Uterus (tissue), 4 donors: ENCODE measurements around the gene SSX5. TPM values are rescaled to one million over a fixed set of nuclear protein-coding genes. Genes with fewer than 3 reads are reported as not detected.
"Not testable (repeated sequence)": the region's sequence is repeated elsewhere in the genome, so short reads cannot be mapped to it uniquely, and the experiment has no call there.

Experiments
- DNase-seq, 2 donors: peaks; one replicate each; pipeline ENCODE4 v3.0.0-alpha.2; 2019 to 2020
- H3K27ac ChIP-seq, 2 donors: fragments of 200-600 bp; sonication (generic); 1 replicate in 1 of 2; 2 replicates in 1 of 2; pipeline ENCODE4 v1.5.1; 2016 to 2018
- H3K27me3 ChIP-seq, 2 donors: fragments of 200-600 bp; sonication (generic); one replicate each; pipeline ENCODE4 v1.5.1; 2018 to 2019; ENCODE audit warnings: control low read depth in 1 of 2
- H3K36me3 ChIP-seq, 2 donors: fragments of 200-600 bp; sonication (generic); one replicate each; pipeline ENCODE4 v1.5.1; 2019; ENCODE audit warnings: control low read depth in 1 of 2
- H3K4me1 ChIP-seq, 2 donors: fragments of 200-600 bp; sonication (generic); one replicate each; pipeline ENCODE4 v1.5.1; 2018 to 2019; ENCODE audit warnings: control low read depth in 1 of 2
- H3K4me3 ChIP-seq, 2 donors: fragments of 200-600 bp; sonication (generic); 1 replicate in 1 of 2; 2 replicates in 1 of 2; pipeline ENCODE4 v1.5.1; 2018 to 2019; ENCODE audit warnings: mild to moderate bottlenecking in 1 of 2
- H3K9me3 ChIP-seq, 2 donors: fragments of 200-600 bp; sonication (generic); one replicate each; pipeline ENCODE4 v1.5.1; 2019; ENCODE audit warnings: control low read depth in 1 of 2
- POLR2A ChIP-seq, 2 donors: fragments of 450-650 bp; IDR thresholded peaks; one replicate each; pipeline ENCODE4 v1.6.1; 2016; ENCODE audit warnings: antibody characterized with exemption in 2 of 2, mild to moderate bottlenecking in 1 of 2, moderate library complexity in 1 of 2
- intact Hi-C: fragments of 100-400 bp; cut with DNase I; formaldehyde crosslinking; loops from one replicate; pipeline ENCODE4 v1.15.1; 2023; ENCODE audit warnings: low total_unique reads
- total RNA-seq, 4 donors: library from RNA; depleted of rRNA in 3 of 4; stranded (reverse); fragments of >200 nt in 3 of 4; gene quantifications; one replicate each; pipeline versions ENCODE4 v1.1.0 to v1.2.4, GENCODE V29; 2014 to 2023
- TF ChIP-seq, protein P1 (sequence below), 4 experiments: fragments of 200-600 bp in 2 of 4; fragments of 450-650 bp in 2 of 4; sonication (generic) in 2 of 4; IDR thresholded peaks; one replicate each; pipeline ENCODE4 v1.5.1; 2016 to 2019; ENCODE audit warnings: antibody characterized with exemption in 4 of 4, mild to moderate bottlenecking in 2 of 4, moderate library complexity in 1 of 4
- donor health status: DM: yes; HTN: yes; CAD: no.

The SSX5 gene, protein sequence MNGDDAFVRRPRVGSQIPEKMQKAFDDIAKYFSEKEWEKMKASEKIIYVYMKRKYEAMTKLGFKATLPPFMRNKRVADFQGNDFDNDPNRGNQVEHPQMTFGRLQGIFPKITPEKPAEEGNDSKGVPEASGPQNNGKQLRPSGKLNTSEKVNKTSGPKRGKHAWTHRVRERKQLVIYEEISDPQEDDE
- total RNA-seq: not detected

DNA sequence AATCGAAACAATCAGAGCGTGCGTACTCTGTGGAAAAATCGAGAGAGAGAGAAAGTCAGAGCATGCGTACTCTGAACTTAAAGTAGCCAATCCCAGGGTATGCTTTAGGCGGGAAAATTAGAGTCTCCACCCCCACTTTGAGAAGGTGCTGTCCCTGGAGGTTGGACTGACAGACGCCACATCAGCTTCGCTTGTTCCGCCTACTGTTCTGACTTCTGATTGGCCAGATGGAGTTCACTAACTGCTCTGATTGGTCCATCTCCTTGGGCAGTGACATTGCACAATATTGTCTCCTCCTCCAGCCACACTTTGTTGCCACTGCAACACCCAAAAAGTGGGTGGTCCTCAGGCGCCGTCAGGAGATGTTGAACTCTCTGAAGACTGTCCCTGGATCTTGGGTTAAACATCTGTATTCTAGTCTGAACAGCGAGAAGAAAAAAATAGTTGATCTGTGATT lies at the start of gene SSX5:
SSX5 (minus strand) TSS at position 51 of the 457 bp plus-strand sequence. CDS start 1,437 bp downstream, outside the sequence.
- no peak for TF ChIP-seq POLR2A (IDR thresholded peaks at IDR 0.05)
- TF ChIP-seq, protein P1, sequence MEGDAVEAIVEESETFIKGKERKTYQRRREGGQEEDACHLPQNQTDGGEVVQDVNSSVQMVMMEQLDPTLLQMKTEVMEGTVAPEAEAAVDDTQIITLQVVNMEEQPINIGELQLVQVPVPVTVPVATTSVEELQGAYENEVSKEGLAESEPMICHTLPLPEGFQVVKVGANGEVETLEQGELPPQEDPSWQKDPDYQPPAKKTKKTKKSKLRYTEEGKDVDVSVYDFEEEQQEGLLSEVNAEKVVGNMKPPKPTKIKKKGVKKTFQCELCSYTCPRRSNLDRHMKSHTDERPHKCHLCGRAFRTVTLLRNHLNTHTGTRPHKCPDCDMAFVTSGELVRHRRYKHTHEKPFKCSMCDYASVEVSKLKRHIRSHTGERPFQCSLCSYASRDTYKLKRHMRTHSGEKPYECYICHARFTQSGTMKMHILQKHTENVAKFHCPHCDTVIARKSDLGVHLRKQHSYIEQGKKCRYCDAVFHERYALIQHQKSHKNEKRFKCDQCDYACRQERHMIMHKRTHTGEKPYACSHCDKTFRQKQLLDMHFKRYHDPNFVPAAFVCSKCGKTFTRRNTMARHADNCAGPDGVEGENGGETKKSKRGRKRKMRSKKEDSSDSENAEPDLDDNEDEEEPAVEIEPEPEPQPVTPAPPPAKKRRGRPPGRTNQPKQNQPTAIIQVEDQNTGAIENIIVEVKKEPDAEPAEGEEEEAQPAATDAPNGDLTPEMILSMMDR (IDR thresholded peaks at IDR 0.05): no peak
- no peaks in the 10 kb centered on the region for H3K27me3 ChIP-seq
- H3K9me3 ChIP-seq: no peaks in the 10 kb centered on the region
- H3K4me3 ChIP-seq: no peak within 1 kb of the TSS
- H3K27ac ChIP-seq: no peak within 1 kb of the TSS
- H3K36me3 ChIP-seq: no peaks in the 10 kb centered on the region
- no peak for DNase-seq
- H3K4me1 ChIP-seq: no peaks in the 10 kb centered on the region
- intact Hi-C loops: no loop called here

DNA sequence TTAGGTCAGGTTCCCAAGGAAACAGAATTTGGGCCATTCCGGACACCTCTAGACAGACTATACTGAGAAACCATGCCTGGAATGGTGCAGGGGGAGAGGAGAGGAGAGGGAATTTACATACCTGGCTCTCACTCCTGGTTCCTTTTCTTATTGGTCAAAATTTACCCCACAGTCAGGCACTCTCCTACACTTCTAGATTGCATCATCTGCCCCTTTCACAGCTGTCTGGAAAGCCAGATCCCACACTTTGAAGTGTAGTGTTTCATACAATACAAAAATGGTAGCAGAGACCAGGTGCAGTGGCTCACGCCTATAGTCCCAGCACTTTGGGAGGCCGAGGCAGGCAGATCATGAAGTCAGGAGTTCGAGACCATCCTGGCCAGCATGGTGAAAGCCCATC lies 27.6 kb upstream of the SSX5 start:
- H3K27me3 ChIP-seq, intact Hi-C loops, H3K36me3 ChIP-seq, DNase-seq, H3K4me1 ChIP-seq, H3K27ac ChIP-seq, H3K9me3 ChIP-seq, H3K4me3 ChIP-seq: not testable (repeated sequence)

DNA sequence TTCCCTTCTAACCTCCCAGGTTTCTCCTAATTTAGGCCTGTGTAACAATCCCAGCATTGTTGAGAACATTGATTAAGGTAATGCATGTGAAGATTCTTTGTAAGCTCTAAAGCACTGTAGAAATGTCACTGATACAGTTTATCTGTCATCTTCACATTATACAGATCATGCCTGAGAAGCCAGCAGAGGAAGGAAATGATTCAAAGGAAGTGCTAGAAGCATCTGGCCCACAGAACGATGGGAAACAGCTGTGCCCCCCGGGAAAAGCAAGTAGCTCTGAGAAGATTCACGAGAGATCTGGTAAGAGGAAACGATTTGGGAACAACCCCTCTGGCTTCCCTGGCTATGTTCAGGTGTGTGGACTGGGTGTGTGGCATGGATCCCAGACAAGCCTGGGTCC lies 17.7 kb upstream of the SSX5 start:
- H3K9me3 ChIP-seq, DNase-seq, H3K27ac ChIP-seq, H3K4me1 ChIP-seq, H3K4me3 ChIP-seq, H3K27me3 ChIP-seq, H3K36me3 ChIP-seq, intact Hi-C loops: not testable (repeated sequence)

DNA sequence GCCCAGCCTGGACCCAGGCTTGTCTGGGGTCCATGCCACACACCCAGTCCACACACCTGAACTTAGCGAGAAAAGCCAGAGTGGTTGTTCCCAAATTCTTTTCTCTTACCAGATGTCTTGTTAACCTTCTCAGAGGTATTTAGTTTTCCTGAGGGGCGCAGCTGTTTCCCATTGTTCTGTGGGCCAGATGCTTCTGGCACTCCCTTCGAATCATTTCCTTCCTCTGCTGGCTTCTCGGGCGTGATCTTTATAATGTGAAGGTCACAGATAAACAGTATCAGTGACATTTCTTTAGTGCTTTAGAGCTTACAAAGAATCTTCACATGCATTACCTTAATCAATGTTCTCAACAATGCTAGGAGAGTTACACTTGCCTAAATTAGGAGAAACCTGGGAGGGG lies 6.6 kb downstream of the SSX5 start:
- H3K4me3 ChIP-seq, intact Hi-C loops: not testable (repeated sequence)

DNA sequence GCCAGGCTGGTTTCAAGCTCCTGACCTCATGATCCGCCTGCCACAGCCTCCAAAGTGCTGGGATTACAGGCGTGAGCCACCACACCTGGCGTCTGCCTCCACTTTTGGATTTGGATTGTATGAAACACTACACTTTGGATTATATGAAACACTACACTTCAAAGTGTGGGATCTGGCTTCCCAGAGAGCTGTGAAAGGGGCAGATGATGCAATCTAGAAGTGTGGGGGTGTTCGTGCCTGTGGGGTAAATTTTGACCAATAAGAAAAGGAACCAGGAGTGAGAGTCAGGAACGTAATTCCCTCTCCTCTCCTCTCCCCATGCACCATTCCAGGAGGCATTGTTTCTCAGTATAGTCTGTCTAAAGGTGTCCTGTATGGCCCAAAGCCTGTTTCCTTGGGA lies 14.7 kb downstream of the SSX5 start:
- H3K27ac ChIP-seq, H3K4me1 ChIP-seq, H3K36me3 ChIP-seq, H3K27me3 ChIP-seq, H3K4me3 ChIP-seq, H3K9me3 ChIP-seq, DNase-seq, intact Hi-C loops: not testable (repeated sequence)

More for the DNA sequence above, 6.6 kb downstream of the SSX5 start:
- not testable (repeated sequence) for H3K9me3 ChIP-seq, H3K27me3 ChIP-seq, H3K4me1 ChIP-seq, H3K36me3 ChIP-seq, DNase-seq, H3K27ac ChIP-seq

DNA sequence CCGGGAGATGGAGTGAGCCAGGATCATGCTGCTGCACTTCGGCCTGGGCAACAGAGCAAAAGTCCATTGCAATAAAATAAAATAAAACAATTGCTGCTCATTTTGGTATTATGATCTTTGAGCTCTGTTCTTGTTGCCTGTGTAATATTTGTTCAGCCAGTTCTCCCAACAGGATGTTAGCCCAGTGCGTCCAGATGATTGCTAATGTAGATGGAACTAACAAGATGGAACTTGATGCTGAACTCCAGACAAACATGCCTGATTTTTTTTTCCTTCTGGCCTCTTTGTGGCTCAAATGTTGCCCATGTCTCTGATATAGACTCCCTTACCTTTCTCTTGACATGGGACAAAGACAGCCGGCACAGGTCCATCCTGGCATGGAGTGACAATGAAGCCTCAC lies 15.8 kb downstream of the SSX5 start:
- DNase-seq: no peak
- intact Hi-C loops: no loop called here
- H3K9me3 ChIP-seq: no peaks in the 10 kb centered on the region
- no peaks in the 10 kb centered on the region for H3K4me1 ChIP-seq
- H3K36me3 ChIP-seq: no peaks in the 10 kb centered on the region
- H3K4me3 ChIP-seq: no peak overlapping the region
- no peaks in the 10 kb centered on the region for H3K27me3 ChIP-seq
- no peak overlapping the region for H3K27ac ChIP-seq
- TF ChIP-seq POLR2A (IDR thresholded peaks at IDR 0.05): no peak
- TF ChIP-seq, protein P1 (IDR thresholded peaks at IDR 0.05): no peak

DNA sequence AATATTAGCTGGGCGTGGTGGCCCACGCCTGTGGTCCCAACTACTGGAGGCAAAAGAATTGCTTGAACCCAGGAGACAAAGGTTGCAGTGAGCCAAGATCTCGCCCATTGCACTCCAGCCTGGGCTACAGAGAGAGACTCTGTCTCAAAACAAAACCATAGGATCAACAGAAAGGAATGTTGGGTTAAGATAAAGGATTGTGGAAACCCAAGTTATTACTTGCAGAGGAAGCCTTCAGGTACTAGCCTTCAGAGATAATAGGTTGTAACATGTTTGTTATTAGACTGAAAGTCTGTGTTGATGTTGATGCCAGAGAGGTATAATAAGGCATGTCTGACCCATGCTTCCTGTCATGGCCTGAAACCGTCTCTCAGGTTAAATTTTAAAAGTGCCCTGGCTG lies 16.9 kb downstream of the SSX5 start:
- Histone ChIP-seq H3K4me3 (no peak overlapping the region), H3K27me3 (no peaks in the 10 kb centered on the region), H3K4me1 (no peaks in the 10 kb centered on the region), H3K36me3 (no peaks in the 10 kb centered on the region), H3K9me3 (no peaks in the 10 kb centered on the region), H3K27ac (no peak overlapping the region)
- DNase-seq: no peak
- TF ChIP-seq POLR2A (IDR thresholded peaks at IDR 0.05): no peak
- TF ChIP-seq, protein P1 (IDR thresholded peaks at IDR 0.05): no peak
- intact Hi-C loops: no loop called here

DNA sequence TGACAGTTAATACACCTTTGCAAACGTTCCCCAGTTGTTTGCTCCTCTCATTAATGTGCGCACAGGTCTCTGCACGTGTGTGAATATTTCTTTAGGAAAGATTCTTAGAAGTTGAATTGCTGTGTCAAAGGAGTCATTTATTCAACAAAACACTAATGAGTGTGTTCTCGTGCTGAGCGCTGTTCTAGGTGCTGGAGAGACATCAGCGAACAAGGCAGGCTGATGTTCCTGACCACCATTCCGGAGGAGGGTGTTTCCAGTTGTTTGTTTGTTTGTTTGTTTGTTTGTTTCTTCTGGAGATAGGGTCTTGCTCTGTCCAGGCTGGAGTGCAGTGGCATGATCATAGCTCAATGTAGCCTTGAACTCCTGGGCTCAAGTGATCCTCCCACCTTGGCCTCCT lies 30.3 kb downstream of the SSX5 start:
- H3K4me1 ChIP-seq, H3K36me3 ChIP-seq, H3K27me3 ChIP-seq, H3K4me3 ChIP-seq, DNase-seq, H3K9me3 ChIP-seq, H3K27ac ChIP-seq, intact Hi-C loops: not testable (repeated sequence)
